Fibroblast of peridontal ligament (primary cell): ENCODE data around the gene MCUB.

Experiments used
- DNase-seq: peaks from one replicate; pipeline ENCODE4 v3.0.0-alpha.2; 2010; ENCODE audit errors: extremely low read depth

MCUB gene

GRCh38 chr4:109729718-109730618 lies 169.9 kb downstream of the MCUB start, which contains the start of gene PLA2G12A:
Gene PLA2G12A, minus strand, starts transcription at chr4:109730070. Its CDS starts 261 bp downstream, at chr4:109729809.
- peak; percentile 60 for DNase-seq

- no peak for DNase-seq
These were observed 170.8 kb downstream of the MCUB start for GRCh38 chr4:109730619-109731545.

GRCh38 chr4:109733728-109734127 lies 173.7 kb downstream of the MCUB start:
- no peak for DNase-seq

- DNase-seq = no peak
These were observed 175.7 kb downstream of the MCUB start for GRCh38 chr4:109735566-109736365.
